ENCODE data around the gene IQCC. TPM values are rescaled to one million over a fixed set of nuclear protein-coding genes. Genes with fewer than 3 reads are reported as not detected.

IQCC gene
- total RNA-seq, 1 donor from 2014 or later: 0.71 TPM

DNA sequence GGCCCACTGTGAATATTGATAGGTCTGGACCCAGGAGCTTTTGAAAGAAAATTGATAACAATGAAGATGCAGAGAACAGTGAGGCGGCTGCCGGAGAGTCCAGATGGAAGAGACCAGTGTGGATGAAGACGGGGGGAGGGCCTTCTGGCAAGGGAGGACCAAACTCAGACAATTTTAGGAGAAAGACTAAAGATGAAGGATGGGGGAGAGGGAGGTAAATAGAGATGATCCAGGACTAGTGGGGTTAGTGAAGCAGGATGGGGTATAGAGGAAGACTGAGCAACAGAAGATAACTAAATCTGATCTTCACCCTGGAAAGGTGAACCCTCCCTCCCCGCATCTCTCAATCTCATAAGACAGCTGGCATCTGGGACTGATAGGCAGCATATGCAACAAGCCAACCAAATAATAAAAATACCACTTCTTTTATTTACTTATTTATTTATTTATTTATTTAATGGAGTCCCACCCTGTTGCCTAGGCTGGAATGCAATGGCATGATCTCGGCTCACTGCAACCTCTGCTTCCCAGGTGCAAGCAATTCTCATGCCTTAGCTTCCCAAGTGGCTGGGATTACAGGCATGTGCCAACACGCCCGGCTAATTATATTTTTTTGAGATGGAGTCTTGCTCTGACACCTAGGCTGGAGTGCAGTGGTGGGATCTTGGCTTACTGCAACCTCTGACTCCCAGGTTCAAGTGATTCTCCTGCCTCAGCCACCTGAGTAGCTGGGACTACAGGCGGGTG, 27.3 kb downstream of the IQCC start:
- no peaks in the 10 kb centered on the region for H3K9me3 ChIP-seq (replicated peaks)
- peaks cover 54% of the 10 kb centered on the region for H3K36me3 ChIP-seq
- no peaks in the 10 kb centered on the region for H3K4me1 ChIP-seq
- no peak overlapping the region for H3K4me3 ChIP-seq
- DNase-seq: no peak
- no peaks in the 10 kb centered on the region for H3K27me3 ChIP-seq (ENCODE audit: low read depth)
- no peak overlapping the region for H3K27ac ChIP-seq (replicated peaks)
- intact Hi-C loops (cut with micrococcal nuclease): no loop called here
- TF ChIP-seq, protein P1, sequence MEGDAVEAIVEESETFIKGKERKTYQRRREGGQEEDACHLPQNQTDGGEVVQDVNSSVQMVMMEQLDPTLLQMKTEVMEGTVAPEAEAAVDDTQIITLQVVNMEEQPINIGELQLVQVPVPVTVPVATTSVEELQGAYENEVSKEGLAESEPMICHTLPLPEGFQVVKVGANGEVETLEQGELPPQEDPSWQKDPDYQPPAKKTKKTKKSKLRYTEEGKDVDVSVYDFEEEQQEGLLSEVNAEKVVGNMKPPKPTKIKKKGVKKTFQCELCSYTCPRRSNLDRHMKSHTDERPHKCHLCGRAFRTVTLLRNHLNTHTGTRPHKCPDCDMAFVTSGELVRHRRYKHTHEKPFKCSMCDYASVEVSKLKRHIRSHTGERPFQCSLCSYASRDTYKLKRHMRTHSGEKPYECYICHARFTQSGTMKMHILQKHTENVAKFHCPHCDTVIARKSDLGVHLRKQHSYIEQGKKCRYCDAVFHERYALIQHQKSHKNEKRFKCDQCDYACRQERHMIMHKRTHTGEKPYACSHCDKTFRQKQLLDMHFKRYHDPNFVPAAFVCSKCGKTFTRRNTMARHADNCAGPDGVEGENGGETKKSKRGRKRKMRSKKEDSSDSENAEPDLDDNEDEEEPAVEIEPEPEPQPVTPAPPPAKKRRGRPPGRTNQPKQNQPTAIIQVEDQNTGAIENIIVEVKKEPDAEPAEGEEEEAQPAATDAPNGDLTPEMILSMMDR (IDR thresholded peaks at IDR 0.05; ENCODE audit: borderline replicate concordance): no peak

DNA sequence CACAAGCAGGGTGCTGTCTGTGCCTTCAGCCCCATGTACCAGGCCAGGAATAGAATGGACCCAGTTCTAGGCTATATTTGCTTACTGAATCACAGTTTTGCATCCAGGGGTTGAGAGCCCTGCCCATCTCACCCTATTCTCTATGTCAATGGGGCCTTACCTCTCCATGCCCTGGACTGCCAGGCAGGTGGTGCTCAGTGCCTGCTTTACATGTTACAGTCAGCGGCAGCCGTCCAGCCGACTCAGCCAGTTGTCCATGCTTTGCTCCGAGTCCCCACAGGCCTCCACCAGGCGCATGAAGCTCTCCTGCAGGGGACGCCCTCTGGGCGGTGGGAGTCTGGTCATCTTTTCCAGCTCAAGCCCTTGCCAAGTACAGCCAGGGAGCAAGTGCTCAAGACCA, 29.3 kb downstream of the IQCC start:
- no peak overlapping the region for H3K27ac ChIP-seq (replicated peaks)
- TF ChIP-seq, protein P1 (IDR thresholded peaks at IDR 0.05; ENCODE audit: borderline replicate concordance): no peak
- intact Hi-C loops (cut with micrococcal nuclease): no loop called here
- no peaks in the 10 kb centered on the region for H3K27me3 ChIP-seq (ENCODE audit: low read depth)
- no peaks in the 10 kb centered on the region for H3K9me3 ChIP-seq (replicated peaks)
- H3K4me1 ChIP-seq: peaks cover 3% of the 10 kb centered on the region
- H3K36me3 ChIP-seq: peaks cover 33% of the 10 kb centered on the region
- DNase-seq: no peak
- no peak overlapping the region for H3K4me3 ChIP-seq

DNA sequence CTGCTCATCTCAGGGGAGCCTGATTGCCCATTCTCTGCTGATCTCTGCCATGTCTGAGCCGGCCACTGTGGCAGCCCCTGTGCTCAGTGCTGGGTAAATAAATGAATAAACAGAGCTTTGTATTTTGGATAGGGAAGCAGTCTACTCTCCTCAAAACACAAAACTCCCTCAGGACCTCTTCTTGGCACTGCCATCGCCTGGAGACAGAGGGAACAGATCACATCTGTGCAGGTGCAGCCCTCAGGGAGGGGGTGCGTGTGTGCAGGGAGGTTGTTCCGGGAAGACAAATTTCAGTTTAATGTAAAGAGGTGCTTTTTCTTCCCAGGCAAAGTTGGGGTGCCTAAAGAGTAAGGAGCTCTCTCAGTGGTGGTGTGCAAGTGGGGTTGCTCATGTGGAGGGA, 33.9 kb downstream of the IQCC start:
- H3K9me3 ChIP-seq (replicated peaks): no peaks in the 10 kb centered on the region
- no peaks in the 10 kb centered on the region for H3K27me3 ChIP-seq (ENCODE audit: low read depth)
- TF ChIP-seq, protein P1 (IDR thresholded peaks at IDR 0.05; ENCODE audit: borderline replicate concordance): no peak
- H3K4me3 ChIP-seq: peak overlapping the region; percentile 79
- intact Hi-C loops (cut with micrococcal nuclease): no loop called here
- DNase-seq: no peak
- H3K27ac ChIP-seq (replicated peaks): peak overlapping the region; percentile 89
- peaks cover 43% of the 10 kb centered on the region for H3K4me1 ChIP-seq
- peaks cover 1% of the 10 kb centered on the region for H3K36me3 ChIP-seq

DNA sequence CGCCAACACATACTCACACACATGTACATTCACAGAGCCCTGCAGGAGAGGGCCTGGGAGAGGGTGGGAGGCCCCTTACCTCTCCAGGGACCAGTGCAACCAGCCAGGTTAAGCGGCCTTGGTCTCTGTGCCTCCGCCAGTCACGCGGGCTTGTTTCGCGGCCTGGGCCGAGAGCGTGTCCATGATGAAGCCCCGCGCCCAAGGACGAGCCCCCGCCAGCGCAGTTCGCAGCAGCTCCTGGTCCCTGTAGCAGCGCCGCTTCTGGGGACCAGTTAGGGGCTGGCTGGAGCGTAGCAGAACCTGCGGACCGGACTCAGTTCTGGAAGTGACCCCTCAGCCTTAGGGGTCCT, 34.3 kb downstream of the IQCC start:
- peak overlapping the region; percentile 79 for H3K4me3 ChIP-seq
- peak overlapping the region; percentile 89 for H3K27ac ChIP-seq (replicated peaks)
- DNase-seq: no peak
- no peaks in the 10 kb centered on the region for H3K9me3 ChIP-seq (replicated peaks)
- H3K4me1 ChIP-seq: peaks cover 43% of the 10 kb centered on the region
- TF ChIP-seq, protein P1 (IDR thresholded peaks at IDR 0.05; ENCODE audit: borderline replicate concordance): no peak
- intact Hi-C loops (cut with micrococcal nuclease): no loop called here
- H3K36me3 ChIP-seq: no peaks in the 10 kb centered on the region
- no peaks in the 10 kb centered on the region for H3K27me3 ChIP-seq (ENCODE audit: low read depth)

DNA sequence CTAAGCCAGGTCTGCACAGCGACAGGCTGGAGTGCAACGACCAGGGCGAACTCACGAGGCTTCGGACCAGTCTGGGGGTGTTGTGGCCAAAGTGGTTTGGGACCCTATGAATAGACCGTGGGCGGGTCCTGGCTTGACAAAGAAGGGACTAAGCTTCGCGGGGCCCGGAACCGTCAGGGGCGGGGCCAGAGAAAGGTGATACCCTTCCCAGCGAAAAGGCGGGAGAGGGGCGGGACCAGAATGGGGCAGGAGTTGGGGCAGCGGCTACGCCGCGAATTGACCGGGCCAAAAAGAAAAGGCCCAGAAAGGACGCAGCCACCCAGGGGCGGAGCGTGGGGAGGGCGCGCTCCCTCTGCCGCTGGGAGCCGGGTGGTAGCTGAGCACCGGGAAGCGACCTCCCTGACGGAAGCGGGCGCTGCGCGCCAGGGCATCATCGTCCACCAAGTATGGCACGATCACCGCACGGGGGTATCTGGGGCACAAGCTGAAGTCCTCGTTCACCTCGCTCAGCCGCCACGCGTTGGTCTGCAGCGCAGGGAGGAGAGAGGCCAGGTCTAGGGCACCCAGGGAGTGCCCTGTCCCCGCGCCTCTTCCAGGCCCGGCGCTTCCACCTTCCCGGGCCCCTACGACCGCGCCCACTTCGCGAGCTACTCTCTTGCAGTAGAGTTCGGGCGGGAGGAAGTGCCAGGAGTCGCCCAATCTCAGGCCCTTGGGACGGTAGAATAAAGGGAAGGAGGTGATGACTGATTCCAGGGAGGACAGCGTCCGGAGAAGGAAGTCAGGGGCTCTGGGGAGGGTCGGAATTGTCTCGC, 34.9 kb downstream of the IQCC start:
- peaks cover 43% of the 10 kb centered on the region for H3K4me1 ChIP-seq
- H3K27ac ChIP-seq (replicated peaks): peak overlapping the region; percentile 89
- peak overlapping the region; percentile 79 for H3K4me3 ChIP-seq
- no peaks in the 10 kb centered on the region for H3K36me3 ChIP-seq
- H3K9me3 ChIP-seq (replicated peaks): no peaks in the 10 kb centered on the region
- peak; percentile 73 for DNase-seq
- intact Hi-C loops (cut with micrococcal nuclease): no loop called here
- no peaks in the 10 kb centered on the region for H3K27me3 ChIP-seq (ENCODE audit: low read depth)
- TF ChIP-seq, protein P1 (IDR thresholded peaks at IDR 0.05; ENCODE audit: borderline replicate concordance): peak; percentile 47

All from left ventricle myocardium inferior (tissue), 1 donor.